Measurements from ENCODE around the gene ERBB2.

GRCh38 chr17:39751016-39751543 is 51.2 kb downstream of the ERBB2 start:
- TF ChIP-seq ZNF552 (CRISPR knock-in tag; IDR thresholded peaks at IDR 0.05; ENCODE audit: borderline replicate concordance), result no peak
- TF ChIP-seq, protein P1, sequence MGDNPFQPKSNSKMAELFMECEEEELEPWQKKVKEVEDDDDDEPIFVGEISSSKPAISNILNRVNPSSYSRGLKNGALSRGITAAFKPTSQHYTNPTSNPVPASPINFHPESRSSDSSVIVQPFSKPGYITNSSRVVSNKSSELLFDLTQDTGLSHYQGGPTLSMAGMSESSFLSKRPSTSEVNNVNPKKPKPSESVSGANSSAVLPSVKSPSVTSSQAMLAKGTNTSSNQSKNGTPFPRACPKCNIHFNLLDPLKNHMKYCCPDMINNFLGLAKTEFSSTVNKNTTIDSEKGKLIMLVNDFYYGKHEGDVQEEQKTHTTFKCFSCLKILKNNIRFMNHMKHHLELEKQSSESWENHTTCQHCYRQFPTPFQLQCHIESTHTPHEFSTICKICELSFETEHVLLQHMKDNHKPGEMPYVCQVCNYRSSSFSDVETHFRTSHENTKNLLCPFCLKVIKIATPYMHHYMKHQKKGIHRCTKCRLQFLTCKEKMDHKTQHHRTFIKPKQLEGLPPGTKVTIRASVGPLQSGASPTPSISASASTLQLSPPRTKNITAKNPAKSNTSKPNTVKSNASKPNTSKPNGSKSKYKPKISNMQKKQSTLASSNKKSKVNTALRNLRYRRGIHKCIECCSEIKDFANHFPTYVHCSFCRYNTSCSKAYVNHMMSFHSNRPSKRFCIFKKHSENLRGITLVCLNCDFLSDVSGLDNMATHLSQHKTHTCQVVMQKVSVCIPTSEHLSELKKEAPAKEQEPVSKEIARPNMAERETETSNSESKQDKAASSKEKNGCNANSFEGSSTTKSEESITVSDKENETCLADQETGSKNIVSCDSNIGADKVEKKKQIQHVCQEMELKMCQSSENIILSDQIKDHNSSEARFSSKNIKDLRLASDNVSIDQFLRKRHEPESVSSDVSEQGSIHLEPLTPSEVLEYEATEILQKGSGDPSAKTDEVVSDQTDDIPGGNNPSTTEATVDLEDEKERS (CRISPR knock-in tag; IDR thresholded peaks at IDR 0.05), result no peak
- TF ChIP-seq MED8 (CRISPR knock-in tag; IDR thresholded peaks at IDR 0.05; ENCODE audit: insufficient replicate concordance), result no peak
- no peak for TF ChIP-seq EP300 (IDR thresholded peaks at IDR 0.05; ENCODE audit: low read depth in 2 of 2, low read length in 2 of 2)
- no peak for TF ChIP-seq EP300 (CRISPR knock-in tag; IDR thresholded peaks at IDR 0.05; ENCODE audit: borderline replicate concordance)
- TF ChIP-seq MYNN (CRISPR knock-in tag; IDR thresholded peaks at IDR 0.05; ENCODE audit: low read depth), result no peak
- TF ChIP-seq GMEB2 (CRISPR knock-in tag; IDR thresholded peaks at IDR 0.05; ENCODE audit: low read depth), result no peak
- no peak for TF ChIP-seq THRA (CRISPR knock-in tag; IDR thresholded peaks at IDR 0.05; ENCODE audit: borderline replicate concordance)
- TF ChIP-seq ZNF142 (CRISPR knock-in tag; IDR thresholded peaks at IDR 0.05), result no peak
- no peak; the same call in 1 of the 2 replicates for TF ChIP-seq CTCF (CRISPR knock-in tag; IDR thresholded peaks at IDR 0.05)
- TF ChIP-seq FOXP1 (IDR thresholded peaks at IDR 0.05), result no peak
- no peak for TF ChIP-seq FOXP1 (CRISPR knock-in tag; IDR thresholded peaks at IDR 0.05)
- TF ChIP-seq ARNT (IDR thresholded peaks at IDR 0.05), result no peak
